NCI-H146 treated with DMSO at 0.1 percent for 48 hours (cell line): ENCODE results near the gene RPS19BP1.

Experiments
- DNase-seq: peaks from one replicate; lab custom pipeline; 2025; ENCODE audit not compliant: unreplicated experiment; lab: John Stamatoyannopoulos, UW

Gene RPS19BP1

DNA sequence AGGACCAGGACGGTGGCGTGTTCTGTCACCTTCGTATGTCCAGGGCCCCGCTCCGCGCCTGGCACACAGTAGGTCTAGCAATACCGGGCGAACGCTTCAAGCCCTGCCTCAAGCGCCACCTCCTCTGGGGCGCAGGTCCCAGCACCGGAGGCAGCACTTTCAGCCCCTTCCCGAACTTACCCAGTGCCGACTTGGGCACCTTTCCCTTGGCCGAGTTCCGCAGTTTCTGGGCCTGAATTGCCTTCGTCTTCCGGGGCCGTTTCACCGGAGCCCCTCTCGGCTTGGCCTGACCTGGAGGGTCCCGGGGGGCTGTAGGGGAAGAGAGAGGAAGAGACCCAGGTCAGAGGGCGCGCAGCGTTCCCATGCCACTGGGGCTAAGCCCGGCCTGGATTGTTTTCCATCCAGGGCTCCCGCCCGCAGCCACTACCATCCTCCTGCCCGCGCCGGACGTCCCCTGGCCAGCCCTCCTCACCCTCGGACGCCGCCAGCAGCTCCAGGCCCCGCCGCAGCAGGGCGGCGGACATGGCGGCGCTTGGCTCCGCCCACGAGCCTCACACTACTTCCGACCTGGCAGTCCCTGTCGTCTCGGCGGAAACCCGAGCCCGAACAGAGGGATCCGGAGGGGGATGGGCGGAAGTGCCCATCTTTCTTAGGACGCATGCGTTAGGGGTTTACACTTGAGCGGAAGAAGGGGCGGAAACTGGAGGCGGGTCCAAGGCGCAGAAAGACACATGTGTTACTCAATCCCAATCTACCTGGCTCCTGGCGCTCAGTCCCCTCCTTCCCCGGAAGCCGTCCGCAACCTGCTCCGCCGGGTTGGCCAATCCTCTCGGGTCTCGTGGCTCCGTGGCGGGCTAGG lies at the start of gene RPS19BP1:
Gene RPS19BP1 (minus strand): TSS at position 534 of the 859 bp plus-strand sequence. CDS start 10 bp downstream, at position 524.
- peak; percentile 98 for DNase-seq

DNA sequence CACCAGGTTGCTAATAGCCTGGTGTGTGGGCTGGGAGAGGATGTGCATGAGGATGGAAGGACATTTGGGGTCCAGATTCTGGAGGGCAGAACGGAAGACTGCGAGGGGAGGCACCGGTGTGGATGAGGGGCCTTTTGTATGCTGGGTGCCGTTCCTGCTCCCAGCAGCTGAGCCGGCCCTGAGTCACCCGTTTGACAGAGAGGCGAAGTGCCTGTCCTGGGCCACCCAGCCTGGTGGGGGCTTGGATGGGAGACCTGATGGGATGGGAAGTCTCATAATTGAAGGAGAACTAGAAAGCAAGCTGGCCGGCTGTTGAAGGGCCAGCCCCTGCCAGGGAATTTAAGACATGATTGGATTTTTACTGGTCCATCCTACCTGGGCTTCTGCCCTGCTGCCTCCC lies 48.8 kb upstream of the RPS19BP1 start:
- DNase-seq, result no peak

DNA sequence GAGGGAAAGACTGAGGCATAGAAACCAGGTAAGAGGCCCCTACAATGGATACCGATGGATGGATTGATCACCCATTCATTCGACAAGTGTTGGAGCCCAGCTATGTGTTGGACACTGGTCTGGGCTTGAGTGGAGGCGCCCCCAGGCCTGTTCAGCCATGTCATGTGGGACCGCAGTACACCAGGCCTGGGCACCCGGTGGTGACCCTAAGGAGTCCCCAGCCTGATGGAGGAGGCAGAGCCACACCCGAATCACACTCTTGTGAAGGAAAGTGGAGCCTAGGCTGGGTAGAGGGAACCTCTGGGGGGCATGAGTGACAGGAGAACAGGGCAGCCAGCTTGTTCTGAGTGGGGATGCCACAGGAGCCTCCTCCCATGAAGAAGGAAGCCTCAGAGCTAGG lies 48.2 kb upstream of the RPS19BP1 start:
- no peak for DNase-seq

GRCh38 chr22:39580006-39580441 lies 47.5 kb upstream of the RPS19BP1 start:
- no peak for DNase-seq

DNA sequence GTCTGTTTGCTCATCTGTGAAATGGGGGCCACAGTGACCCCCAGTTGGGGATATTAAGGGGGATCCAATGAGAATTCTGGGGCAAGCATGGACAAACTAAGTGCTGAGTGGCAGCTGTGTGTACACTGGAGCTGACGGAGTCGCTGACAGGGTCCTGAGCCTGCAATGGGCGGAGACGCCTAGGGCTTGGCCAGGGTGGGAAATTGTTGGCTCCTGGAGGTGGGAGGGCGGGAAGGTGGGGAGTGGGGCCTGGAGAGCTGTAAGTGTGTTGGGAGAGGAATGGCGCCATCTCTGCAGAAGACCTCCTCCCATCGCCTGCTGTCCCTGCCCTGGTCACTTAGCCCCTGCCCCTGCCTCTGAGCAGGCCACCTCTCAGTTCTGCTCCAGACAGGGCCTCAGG lies 45.4 kb upstream of the RPS19BP1 start:
- DNase-seq, result no peak

DNA sequence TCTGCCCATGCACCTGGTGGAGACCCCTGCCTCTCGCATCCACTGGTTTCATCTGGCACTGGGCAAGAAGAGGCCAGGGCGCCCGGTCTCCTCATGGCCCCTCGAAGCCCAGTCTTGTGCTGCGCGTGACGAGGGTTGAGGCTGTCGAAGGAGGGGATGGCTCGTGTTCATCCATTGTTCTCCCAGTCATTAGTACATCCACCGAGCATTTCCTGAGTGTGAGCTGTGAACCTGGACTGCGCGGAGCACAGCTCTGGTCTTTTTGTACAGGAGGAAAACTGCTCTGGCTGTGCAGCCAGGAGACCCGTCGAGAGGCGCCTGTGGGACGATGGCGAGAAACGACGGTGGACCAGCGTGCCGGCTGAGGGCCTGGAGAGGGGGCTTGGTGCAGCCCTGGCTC lies 44.8 kb upstream of the RPS19BP1 start:
- DNase-seq, result no peak

DNA sequence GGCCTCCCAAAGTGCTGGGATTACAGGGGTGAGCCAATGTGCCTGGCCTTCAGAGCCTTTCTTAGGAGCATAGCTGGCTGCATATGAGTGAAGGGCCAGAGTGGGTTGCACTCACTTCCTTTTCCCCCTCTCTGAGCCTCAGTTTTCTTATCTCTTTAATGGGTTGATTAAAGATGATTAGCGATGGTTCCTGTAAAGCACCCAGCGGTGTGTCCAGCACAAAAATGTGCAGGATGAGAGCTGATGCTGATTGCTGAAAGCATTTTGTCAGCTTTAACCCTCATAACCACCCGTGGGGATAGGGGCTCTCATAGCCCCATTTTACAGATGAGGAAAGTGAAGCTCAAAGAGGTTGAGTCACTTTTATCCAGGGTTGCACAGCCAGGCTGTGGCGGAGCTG lies 43.5 kb upstream of the RPS19BP1 start:
- no peak for DNase-seq

DNA sequence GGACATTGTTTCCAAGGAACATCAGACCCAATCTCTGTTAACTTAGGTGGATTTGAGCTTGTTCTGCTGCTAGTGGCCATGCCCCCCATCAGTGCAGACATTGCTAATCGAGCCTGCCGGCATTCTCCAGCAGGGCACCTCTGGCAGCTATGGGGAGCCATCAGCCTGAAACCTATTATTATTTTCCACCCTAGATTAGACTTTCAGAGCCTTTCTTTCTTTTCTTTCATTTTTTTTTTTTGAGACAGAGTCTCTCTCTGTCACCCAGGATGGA lies 42.9 kb upstream of the RPS19BP1 start:
- no peak for DNase-seq

- no peak for DNase-seq
Measured at GRCh38 chr22:39574779-39575551, 42.4 kb upstream of the RPS19BP1 start.

GRCh38 chr22:39571538-39571937 lies 39.0 kb upstream of the RPS19BP1 start:
- no peak for DNase-seq

DNA sequence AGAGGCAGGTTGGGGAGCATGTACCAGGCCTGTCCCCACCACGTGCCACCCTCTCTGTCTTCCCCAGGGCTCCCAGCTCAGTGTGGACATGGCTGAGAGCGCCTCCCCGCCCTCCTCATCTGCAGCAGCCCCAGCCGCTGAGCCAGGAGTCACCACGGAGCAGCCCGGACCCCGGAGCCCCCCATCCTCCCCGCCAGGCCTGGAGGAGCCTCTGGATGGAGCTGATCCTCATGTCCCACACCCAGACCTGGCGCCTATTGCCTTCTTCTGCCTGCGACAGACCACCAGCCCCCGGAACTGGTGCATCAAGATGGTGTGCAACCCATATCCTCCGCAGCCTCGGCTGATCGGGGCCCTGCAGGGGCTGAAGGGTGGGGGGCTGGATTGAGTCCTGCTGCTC lies 38.1 kb upstream of the RPS19BP1 start, which contains the start of gene CACNA1I:
Gene CACNA1I (plus strand): TSS at position 89 of the 400 bp plus-strand sequence. CDS start 0 bp downstream, at position 89.
- DNase-seq, result no peak

GRCh38 chr22:39570226-39570625 lies 37.7 kb upstream of the RPS19BP1 start:
- DNase-seq, result no peak

- no peak for DNase-seq
Measured at GRCh38 chr22:39569066-39569465, 36.5 kb upstream of the RPS19BP1 start.

DNA sequence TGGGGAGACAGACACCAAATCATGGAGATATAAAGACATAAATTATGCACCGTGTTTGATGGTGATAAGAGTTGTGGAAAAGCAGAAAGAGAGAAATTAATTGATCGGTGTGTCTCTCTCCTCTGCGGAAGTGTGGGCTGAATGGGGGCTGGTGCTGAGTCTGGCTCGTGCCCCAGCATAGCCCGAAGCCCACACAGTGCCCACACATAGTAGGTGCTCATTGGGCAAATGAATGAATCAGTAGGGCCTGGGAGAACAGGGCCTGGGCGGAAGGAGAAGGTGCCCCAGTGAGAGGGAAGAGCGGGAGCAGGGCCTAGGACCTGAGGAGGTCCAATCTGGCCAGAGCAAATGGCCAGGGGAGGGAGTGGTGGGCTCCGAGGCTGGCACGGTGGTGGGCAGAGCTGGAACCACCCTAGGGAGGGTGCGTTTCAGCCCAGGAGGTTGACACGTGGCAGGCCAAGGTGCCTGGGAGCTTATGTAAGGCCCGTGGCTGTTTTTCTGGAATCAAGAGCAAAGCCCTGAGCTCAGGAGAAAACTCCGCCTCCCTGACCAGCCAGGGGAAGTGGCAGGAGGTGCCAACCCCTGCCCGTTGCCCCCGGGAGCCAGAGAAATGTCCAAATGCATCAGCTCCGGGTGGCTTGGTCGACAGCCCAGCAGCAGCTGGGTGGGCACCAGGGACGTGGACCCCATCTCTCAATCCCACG lies 35.9 kb upstream of the RPS19BP1 start:
- DNase-seq, result no peak

- no peak for DNase-seq
Measured at GRCh38 chr22:39567135-39567946, 34.8 kb upstream of the RPS19BP1 start.

DNA sequence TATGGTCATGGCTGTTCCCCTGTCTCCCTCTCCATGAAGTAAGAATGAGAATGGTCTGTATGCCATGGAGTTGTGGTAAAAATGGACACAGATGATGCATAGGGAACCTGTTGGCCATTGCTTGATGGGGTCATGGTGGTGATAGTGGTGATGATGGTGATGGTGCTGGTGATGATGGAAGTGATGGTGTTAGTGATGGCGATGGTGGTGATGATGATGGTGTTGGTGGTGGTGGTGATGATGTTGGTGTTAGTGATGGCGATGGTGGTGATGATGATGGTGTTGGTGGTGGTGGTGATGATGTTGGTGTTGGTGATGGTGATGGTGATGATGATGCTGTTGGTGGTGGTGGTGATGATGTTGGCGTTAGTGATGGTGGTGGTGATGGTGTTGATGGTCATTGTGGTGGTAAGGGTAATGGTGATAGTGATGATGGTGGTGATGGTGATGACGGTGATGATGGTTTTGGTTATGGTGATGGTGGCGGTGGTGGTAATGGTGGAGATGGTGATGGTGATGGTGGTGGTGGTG lies 32.9 kb upstream of the RPS19BP1 start:
- DNase-seq, result no peak

GRCh38 chr22:39563571-39564428 lies 31.3 kb upstream of the RPS19BP1 start:
- DNase-seq, result no peak

GRCh38 chr22:39562839-39563489 lies 30.4 kb upstream of the RPS19BP1 start:
- no peak for DNase-seq

DNA sequence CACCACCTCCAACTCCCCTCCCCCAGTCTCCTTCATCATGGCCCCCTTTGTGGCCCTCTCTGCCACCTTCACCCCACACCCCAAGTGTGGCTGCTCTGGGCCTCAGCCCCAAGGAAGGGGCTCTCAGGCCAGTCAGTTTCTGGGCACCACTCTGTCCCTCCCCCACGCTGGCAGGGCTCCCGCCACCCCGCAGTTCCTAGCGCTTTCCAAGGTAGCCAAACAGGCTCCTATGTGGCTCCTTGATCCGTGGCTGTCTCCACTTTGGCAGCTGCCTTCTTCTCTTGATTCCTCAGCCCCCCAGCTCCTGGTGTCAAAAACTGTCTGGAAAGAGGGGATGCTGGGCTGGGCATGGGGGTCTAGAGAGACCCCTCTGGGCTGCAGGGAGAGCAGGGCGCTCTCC lies 27.6 kb upstream of the RPS19BP1 start:
- DNase-seq, result no peak
